OCI-LY7 (cell line): ENCODE results near the gene CD63. TPM values are rescaled to one million over a fixed set of nuclear protein-coding genes. Genes with fewer than 3 reads are reported as not detected.

ENCODE experiments used
- BruUV-seq: library from RNA; stranded (reverse); fragments of 400-500 nt; replicated peaks from 2 replicates; lab custom pipeline; 2021; lab: Mats Ljungman, UMichigan
- CTCF ChIA-PET: fragments of 300-600 bp; sonication (Branson Sonifier 250); formaldehyde crosslinking; loops from one replicate; lab custom pipeline; 2022; ENCODE audit warnings: antibody characterized with exemption; ENCODE audit not compliant: unreplicated experiment; lab: Charles Lee
- POLR2A ChIA-PET: fragments of 300-600 bp; sonication (Branson Sonifier 250); formaldehyde crosslinking; loops from one replicate; lab custom pipeline; 2022; ENCODE audit warnings: antibody characterized with exemption; lab: Charles Lee
- DNase-seq: peaks from one replicate; pipeline ENCODE4 v3.0.0-alpha.2; 2015; ENCODE audit warnings: low spot score
- H2AFZ ChIP-seq: fragments of 200-600 bp; sonication (generic), shearing (Covaris generic); 2 replicates; pipeline ENCODE4 v1.6.1; 2014; ENCODE audit warnings: mild to moderate bottlenecking, antibody characterized with exemption, low read length, moderate library complexity
- H3K27ac ChIP-seq: fragments of 200-600 bp; sonication (generic); 2 replicates; pipeline ENCODE4 v1.5.1; 2014; ENCODE audit warnings: mixed run types, low read depth, mild to moderate bottlenecking, moderate library complexity, low read length, inconsistent platforms; ENCODE audit not compliant: poor library complexity, severe bottlenecking
- H3K36me3 ChIP-seq: fragments of 200-600 bp; sonication (generic); 2 replicates; pipeline ENCODE4 v1.6.1; 2014; ENCODE audit warnings: mild to moderate bottlenecking, antibody characterized with exemption, low read length, moderate library complexity, mixed read lengths; ENCODE audit not compliant: insufficient read depth
- H3K4me1 ChIP-seq: fragments of 200-600 bp; sonication (generic); 2 replicates; pipeline ENCODE4 v1.5.1; 2014; ENCODE audit warnings: mild to moderate bottlenecking, low read length; ENCODE audit not compliant: insufficient read depth, poor library complexity, severe bottlenecking
- H3K4me2 ChIP-seq: fragments of 200-600 bp; sonication (generic); 2 replicates; pipeline ENCODE4 v1.6.1; 2014; ENCODE audit warnings: mild to moderate bottlenecking, low read length
- H3K4me3 ChIP-seq: fragments of 200-600 bp; sonication (generic); 2 replicates; pipeline ENCODE4 v1.5.1; 2014; ENCODE audit warnings: mild to moderate bottlenecking, low read depth, low read length; ENCODE audit not compliant: poor library complexity, severe bottlenecking
- H3K79me2 ChIP-seq: fragments of 200-600 bp; sonication (generic); 2 replicates; pipeline ENCODE4 v1.6.1; 2016; ENCODE audit warnings: low read depth, mild to moderate bottlenecking, low read length, moderate library complexity, mixed read lengths; ENCODE audit not compliant: insufficient read depth
- H3K9me2 ChIP-seq: fragments of 200-600 bp; sonication (generic); 2 replicates; pipeline ENCODE4 v1.6.1; 2016; ENCODE audit warnings: mild to moderate bottlenecking, low read length, mixed read lengths; ENCODE audit not compliant: insufficient read depth
- H3K9me3 ChIP-seq: fragments of 200-600 bp; sonication (generic); 2 replicates; pipeline ENCODE4 v1.6.1; 2014; ENCODE audit warnings: mild to moderate bottlenecking, mixed run types, low read length, mixed read lengths
- H4K20me1 ChIP-seq: fragments of 200-600 bp; sonication (generic); 2 replicates; pipeline ENCODE4 v1.6.1; 2014; ENCODE audit warnings: mild to moderate bottlenecking, antibody characterized with exemption, low read length, moderate library complexity, mixed read lengths; ENCODE audit not compliant: insufficient read depth
- CTCF ChIP-seq: fragments of 200-600 bp; sonication (generic); conservative IDR thresholded peaks from 2 replicates; pipeline ENCODE4 v1.5.1; 2014; ENCODE audit warnings: mild to moderate bottlenecking, antibody characterized with exemption, low read length, moderate library complexity, mixed read lengths
- EZH2phosphoT487 ChIP-seq: fragments of 200-600 bp; sonication (generic); IDR thresholded peaks from 2 replicates; pipeline ENCODE4 v1.6.1; 2018; ENCODE audit warnings: low read depth, borderline replicate concordance, mild to moderate bottlenecking, mixed run types, antibody characterized with exemption, low read length, moderate library complexity, mixed read lengths
- intact Hi-C: fragments of 100-400 bp; cut with micrococcal nuclease; formaldehyde crosslinking; loops from one replicate; pipeline ENCODE4 v1.10.0; 2022; ENCODE audit not compliant: unreplicated experiment
- total RNA-seq, 2 experiments: library from RNA; depleted of rRNA in 1 of 2; stranded (reverse); fragments of >200 nt in 1 of 2; shearing (Covaris generic) in 1 of 2; gene quantifications; 2 replicates each; pipeline ENCODE4 v1.2.3, GENCODE V29; 2014 to 2022

Gene CD63
- total RNA-seq, 2 experiments from 2014 or later: 102 to 130 TPM

DNA sequence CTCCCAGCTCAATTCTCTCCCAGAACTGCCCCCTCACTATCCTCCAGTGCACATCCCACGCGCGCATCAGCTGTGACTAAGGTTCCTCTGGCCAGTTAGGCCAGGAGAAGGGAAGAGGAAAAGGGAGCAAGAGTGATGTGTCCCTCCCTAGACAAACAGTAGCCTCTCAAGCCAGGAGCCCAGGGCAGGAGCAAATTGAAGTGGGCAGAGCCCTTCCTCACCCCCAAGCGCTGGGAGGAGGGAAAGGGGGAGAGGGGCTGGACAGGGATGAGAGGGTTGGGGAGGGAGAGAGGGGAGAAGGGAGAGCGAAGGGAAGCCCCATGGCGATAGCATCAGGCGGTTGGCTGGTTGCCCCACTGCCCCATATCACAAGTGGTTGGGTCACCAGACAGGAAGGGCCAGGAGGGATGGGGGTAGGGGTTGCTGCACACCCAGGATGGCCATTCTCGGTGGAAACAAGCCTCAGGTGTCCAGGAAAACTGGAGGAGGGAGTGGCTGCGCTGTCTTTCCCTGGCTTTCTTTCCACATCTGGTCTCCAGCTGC is 1.1 kb downstream of the CD63 start:
- peak overlapping the region; percentile 87; the same call in 1 of the 2 replicates for H2AFZ ChIP-seq
- intact Hi-C loops: no loop called here
- H4K20me1 ChIP-seq: no peaks in the 10 kb centered on the region
- H3K4me1 ChIP-seq: peaks cover 29% of the 10 kb centered on the region
- peaks cover 8% of the 10 kb centered on the region; the same call in 1 of the 2 replicates for H3K79me2 ChIP-seq
- TF ChIP-seq EZH2phosphoT487 (no peak), CTCF (no peak)
- peak overlapping the region; percentile 77 for H3K4me3 ChIP-seq
- DNase-seq: no peak
- CTCF ChIA-PET: no interaction called here
- BruUV-seq: no TSS peak
- POLR2A ChIA-PET: no interaction called here
- H3K4me2 ChIP-seq: peak overlapping the region; percentile 91
- peaks cover 37% of the 10 kb centered on the region for H3K36me3 ChIP-seq
- H3K9me3 ChIP-seq: no peaks in the 10 kb centered on the region
- H3K27ac ChIP-seq: peak overlapping the region; percentile 67
- H3K9me2 ChIP-seq: no peaks in the 10 kb centered on the region

DNA sequence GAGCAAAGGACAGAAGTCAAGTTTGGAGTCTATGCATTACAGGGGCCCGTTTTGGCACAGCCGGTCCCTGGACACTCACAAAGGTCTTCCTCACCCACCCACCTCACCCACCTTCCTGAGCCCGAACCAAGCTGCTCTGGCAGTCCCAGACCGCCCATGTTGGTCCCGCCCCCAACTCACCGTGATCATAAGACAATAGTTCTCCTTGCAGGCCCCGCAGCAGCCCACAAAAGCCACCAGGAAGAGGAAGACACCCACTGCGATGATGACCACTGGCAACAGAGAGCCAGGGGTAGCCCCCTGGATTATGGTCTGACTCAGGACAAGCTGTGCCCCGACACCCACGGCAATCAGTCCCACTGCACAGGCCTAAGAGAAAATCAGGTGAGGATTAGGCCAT is 1.8 kb downstream of the CD63 start:
- Histone ChIP-seq H3K4me2 (peak overlapping the region; percentile 91), H3K79me2 (peaks cover 8% of the 10 kb centered on the region; the same call in 1 of the 2 replicates), H2AFZ (no peak overlapping the region), H3K36me3 (peaks cover 42% of the 10 kb centered on the region), H3K4me1 (peaks cover 29% of the 10 kb centered on the region), H3K9me2 (no peaks in the 10 kb centered on the region), H4K20me1 (no peaks in the 10 kb centered on the region), H3K9me3 (no peaks in the 10 kb centered on the region), H3K4me3 (peak overlapping the region; percentile 77), H3K27ac (no peak overlapping the region)
- POLR2A ChIA-PET: no interaction called here
- intact Hi-C loops: no loop called here
- TF ChIP-seq EZH2phosphoT487 (no peak), CTCF (no peak)
- CTCF ChIA-PET: no interaction called here
- no peak for DNase-seq
- BruUV-seq: no TSS peak

- intact Hi-C loops: no loop called here
- TSS peak; percentile 35 for BruUV-seq
Observed at GRCh38 chr12:55725556-55725955, 3.3 kb downstream of the CD63 start.

More at GRCh38 chr12:55725556-55725955, 3.3 kb downstream of the CD63 start:
- no peak overlapping the region for H3K4me2 ChIP-seq
- ChIA-PET POLR2A (no interaction called here), CTCF (interaction anchor here (1.1 to 1.9 kb wide), 2 partner anchors 10 to 12 kb away, joined by 3 to 5 read pairs; partner anchors contain the start of gene BLOC1S1)
- H3K79me2 ChIP-seq: peaks cover 8% of the 10 kb centered on the region; the same call in 1 of the 2 replicates
- H3K4me3 ChIP-seq: no peak overlapping the region
- H3K9me2 ChIP-seq: no peaks in the 10 kb centered on the region
- H3K4me1 ChIP-seq: peaks cover 25% of the 10 kb centered on the region
- H2AFZ ChIP-seq: no peak overlapping the region
- H3K9me3 ChIP-seq: no peaks in the 10 kb centered on the region
- DNase-seq: no peak
- H3K27ac ChIP-seq: no peak overlapping the region
- H4K20me1 ChIP-seq: no peaks in the 10 kb centered on the region
- peaks cover 54% of the 10 kb centered on the region for H3K36me3 ChIP-seq
- TF ChIP-seq EZH2phosphoT487 (no peak), CTCF (no peak)
